NCI-H2171 (cell line): ENCODE results near the gene BLVRB.
A peak's percentile ranks its signal among the peaks of the same experiment; 100 is the strongest.
"Not testable (repeated sequence)": the region's sequence is repeated elsewhere in the genome, so short reads cannot be mapped to it uniquely, and the experiment has no call there.

ENCODE experiments used
- DNase-seq: peaks from one replicate; lab custom pipeline; 2025; lab: John Stamatoyannopoulos, UW

Gene BLVRB

DNA sequence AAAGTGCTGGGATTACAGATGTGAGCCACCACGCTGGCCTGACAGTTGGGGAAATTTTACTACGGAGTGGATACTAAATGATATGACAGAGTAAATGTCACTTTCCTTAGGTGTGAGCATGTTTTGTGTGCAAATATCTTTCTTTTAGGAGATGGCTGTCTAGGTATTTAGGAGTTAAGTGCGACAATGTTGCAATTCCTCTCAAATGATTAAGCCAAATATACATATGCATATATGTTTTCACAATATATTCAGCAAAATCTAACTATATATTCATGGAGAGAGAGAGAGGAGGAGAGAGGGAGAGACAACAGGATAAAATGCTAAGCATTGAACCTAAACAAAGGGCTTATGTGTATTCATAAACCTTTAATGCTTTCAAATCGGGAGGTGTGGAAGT, 16.0 kb downstream of the BLVRB start:
- DNase-seq, result no peak

DNA sequence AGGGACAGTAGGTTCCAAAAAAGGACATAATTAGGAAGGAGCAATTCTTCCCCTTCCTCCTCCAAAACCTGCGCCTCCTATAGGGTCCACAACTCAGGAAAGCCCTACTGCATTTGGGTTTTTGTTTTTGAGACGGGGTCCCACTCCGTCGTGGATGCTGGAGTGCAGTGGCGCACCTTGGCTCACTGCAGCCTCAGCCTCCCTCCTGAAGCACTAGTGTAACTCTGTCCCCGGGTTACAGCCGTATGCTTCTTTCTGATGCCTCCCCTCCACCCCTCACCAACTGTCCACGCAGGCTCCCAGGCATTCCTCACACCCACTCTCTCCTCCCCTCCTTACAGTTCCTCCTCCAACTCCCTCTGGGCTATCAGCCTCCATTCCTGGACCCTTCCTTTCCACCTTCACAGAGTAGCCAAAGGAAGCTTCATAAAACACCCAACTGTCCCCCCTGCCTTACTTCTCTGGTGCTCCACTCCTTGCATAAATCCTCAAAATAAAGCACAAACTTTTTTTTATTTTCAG, 19.2 kb downstream of the BLVRB start:
- DNase-seq, result no peak

DNA sequence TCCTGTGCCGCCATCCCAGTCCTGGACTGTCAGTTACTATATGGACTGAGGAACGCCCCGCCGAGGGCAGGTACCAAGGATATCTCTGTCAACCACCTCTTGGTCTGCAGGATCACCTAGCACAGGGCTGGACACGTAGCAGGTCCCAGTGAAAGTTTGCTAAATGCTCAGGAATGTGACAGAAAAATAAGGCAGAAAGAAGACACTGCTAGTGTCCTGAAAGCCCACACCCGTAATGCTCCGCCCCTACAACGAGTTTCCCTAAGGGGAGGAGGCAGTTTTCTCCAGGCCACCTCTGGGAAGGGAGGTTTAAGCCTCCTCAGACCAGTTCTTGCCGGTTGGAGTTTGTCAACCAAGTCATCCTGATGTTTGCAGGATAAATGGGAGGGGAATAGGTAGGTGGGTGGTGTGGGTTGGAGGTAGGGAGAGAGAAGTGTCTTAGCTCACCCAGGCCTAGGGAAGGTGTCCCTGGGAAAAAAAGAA, 19.7 kb downstream of the BLVRB start:
- no peak for DNase-seq

DNA sequence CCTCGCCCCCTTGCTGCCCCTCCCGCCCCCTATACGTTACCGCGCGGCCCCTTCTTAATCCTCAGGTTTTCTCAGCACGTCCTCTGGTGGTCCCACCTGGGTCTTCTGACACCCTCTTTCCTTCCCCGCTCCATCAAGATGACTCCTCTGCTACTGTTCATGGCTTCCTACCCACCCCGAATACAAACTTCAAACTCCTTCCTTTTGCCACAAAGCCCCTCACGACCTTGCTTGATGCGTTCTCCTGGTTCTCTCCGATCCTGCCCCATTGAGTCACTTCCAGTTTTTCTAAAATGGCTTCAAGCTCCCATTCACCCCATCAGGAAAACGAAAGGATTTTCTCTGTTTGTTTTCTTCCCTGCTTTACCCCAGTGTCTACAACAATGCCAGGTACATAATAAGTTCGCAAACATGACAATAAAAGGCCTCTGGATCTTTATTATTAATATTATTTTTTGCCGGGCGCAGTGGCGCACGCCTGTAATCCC, 20.7 kb downstream of the BLVRB start:
- DNase-seq, result no peak

DNA sequence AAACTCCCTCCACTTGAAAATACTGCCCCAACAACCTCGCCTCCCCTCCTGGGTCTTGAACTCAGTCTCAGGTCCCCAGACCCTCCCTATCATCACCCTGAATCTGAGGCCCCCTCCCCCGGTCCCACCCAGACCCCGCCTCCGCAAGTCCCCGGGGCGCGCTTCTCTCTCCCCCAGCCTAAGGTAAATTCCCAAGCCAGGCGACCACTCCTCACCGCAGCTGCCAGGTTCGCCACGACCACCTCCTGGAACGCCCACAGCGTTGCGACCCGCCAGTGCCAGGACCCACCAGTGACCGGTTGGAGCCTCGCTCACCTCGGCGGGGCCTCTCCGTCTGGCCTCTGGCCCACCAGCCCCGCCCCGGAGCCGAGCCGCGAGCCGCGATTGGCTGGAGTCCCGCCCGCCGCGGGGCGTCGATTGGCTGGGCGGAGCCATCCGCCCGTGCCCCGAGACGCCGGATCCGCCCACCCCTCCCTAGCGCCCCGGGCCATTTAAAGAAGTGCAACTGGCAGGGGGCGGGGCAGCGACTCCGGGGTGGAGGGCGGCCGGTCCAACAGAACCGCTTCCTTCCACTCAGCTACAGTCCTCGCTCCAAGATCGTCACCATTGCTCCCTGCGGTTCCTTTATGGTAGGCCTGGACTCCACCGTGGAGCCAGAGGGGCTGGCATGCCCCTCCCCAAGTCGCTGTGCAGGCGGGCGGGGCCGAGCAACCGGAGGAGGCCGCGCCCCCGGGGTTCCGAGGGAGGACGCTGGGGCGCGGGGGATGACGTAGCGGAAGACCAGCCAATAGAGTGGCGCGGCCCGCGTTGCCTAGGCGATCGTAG, 21.3 kb downstream of the BLVRB start, which contains the start of gene SERTAD3:
Gene SERTAD3 (minus strand): TSS at position 336 of the 825 bp plus-strand sequence. CDS start 2,255 bp downstream, outside the sequence.
- DNase-seq, result peak; percentile 96

DNA sequence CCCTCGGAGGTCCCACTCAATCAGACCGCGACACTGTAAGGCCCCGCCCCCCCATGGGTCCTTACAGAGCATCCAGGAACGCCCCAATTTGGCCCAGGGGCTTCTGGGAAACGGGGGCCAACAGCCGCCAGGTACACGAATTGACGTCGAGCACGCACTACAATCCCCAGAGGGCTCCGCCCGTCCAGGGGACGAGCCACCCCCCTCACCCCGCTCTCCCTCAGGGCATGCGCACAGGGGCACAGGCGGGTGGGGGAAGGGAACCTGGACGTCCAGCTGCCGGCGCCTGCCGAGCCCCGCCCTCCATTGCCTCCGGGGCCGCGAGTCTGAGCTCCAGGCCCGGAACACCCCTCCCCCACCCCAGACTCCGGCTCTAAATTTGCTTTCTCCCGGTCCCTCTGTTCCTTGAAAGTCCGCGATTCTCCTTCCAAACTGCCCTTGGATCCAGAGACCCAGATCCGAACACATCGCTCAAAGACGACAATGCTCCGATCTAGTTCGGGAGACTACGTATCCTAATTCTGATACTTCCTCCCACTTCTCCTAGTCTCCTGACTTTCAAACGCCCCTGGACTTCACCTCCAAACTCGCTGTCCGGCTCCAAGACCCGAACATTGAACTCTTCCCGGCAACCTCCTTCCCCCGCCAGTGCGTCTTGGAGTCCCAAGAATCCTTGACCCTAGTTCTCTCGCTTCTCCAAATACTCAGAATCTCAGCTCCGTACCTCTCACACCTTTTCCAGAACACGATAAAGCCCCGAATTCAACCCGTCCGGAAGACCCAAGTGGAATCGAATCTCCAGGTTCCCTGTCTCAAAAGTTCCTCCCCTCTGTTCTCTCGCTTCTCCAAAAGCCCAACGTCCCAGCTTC, 22.2 kb downstream of the BLVRB start:
- peak; percentile 99 for DNase-seq

DNA sequence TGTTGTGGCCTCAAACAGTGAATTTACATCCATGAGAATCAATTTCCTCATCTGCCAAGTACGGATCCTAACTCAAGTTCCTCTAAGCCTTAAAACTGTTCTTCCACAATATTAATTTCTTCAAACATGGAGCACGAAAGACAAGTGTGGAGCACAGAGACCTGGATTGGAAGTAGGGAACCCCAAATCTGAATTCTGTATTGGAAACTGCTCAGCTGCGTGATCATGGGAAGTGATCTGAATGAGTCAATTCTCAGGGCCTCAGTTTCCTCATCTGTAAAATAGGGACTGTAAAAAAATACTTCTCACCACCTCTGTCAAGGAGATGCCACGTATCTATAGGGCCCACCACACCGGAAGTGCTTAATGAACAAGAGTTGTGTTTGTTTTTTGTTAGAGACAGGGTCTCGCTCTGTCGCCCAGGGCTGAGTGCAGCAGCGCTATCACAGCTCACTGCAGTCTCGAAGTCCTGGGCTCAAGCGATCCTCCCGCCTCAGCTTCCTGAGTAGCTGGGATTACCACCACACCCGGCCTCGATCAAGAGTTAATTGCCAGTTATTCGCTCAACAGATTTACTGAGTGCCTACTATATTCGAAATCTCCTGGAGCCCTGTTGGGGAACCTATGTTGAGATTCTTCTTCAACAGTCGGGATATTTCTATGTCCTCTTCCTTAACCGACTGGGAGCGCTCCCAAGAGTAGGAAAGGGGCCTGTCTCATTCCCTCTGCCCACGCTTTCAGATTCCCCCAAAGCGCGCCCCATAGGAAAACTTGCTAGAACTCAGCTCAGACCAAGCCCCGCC, 23.0 kb downstream of the BLVRB start:
- DNase-seq, result no peak

DNA sequence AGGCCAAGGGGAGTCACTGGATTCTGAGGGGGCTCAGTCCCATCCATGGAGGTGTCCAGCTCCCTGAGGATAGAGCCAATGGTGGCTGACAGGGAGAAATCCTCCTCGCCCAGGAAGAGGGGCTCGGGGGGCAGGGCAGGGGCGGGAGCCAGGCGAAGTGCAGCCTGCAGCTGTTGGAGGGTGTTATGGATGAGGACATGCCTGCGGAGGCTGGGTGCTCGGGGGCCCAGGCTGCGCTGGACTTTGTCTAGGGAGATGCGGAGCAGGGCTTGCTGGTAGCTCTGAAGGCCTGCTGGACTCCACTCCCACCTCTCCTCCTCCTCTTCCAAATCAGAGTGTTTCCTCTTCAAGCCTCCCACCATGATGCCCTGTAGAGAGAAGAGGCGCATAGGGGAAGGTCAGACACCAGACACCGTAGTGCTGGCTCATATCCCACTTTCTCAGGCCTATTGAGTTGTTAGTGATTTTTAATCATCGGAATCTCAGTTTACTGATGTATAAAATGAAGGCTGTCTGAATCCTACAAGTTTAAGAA, 23.8 kb downstream of the BLVRB start:
- no peak for DNase-seq

DNA sequence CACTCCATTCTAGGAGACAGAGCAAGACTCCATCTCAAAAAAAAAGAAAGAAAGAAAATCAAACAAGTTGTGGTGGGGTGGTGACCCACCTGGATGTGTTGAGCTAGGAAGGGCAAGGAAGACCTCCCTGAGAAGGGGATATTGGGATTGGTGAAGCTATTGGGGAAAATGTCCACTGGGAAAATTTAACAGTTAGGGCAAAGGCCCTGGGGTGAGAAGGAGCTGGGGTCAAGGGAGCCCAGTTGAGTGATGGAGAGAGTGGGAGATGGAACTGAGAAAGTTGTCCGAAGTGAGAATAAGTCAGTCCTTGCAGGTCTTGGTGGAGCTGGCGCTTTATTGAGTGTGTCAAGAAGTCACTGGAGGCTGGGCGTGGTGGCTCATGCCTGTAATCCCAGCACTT, 27.3 kb downstream of the BLVRB start:
- no peak for DNase-seq

DNA sequence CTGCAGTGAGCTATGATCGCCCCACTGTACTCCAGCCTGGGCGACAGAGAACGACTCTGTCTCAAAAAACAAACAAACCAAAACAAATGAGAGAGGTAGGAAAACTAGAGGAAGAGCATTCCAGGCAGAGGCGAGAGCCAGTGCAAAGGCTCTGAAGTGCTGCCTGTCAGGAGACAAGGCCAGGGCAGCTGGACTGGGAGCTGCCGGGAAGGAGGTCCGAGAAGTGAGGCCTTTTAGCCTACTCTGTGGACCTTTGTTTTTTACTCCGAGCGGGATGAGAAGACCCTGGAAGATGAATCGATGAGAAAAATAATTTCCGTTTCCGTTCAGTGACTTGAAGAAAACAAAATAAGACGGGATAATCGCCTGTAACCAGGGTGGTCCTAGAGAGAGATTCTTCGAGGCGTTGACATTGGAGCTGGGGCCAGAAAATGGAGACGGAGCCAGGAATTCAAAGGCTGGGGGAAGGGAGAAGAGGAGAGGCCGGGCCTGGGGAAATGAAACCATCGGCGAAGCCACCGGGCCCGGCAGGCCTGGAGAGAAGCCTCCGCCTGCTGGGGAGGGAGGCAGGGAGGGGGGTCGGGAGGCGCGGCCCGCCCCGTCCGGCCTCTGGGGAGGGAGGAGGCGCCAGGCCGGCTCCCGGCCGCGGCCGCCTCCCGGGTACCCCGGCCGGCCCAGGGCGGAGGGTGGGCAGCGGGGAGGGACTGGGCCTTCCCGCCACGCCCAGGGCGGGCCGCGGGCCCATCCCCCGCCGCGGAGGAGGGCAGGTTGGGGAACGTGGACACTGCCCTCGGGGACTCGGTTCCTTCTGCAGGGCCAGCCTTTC, 31.9 kb downstream of the BLVRB start:
- peak; percentile 50 for DNase-seq

DNA sequence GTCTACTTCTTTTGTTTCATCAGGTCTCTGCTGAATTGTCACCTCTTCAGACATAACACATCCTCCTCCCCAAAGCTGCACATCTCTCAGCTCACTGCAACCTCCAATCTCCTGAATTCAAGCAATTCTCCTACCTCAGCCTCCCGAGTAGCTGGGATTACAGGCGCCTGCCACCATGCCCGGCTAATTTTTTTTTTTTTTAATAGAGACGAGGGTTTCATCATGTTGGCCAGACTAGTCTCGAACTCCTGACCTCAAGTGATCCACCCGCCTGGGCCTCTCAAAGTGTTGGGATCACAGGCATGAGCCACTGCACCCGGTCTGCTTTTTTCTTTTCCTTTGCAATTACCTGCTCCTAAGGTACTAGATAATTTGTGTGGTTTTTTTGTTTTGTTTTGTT, 32.8 kb downstream of the BLVRB start:
- not testable (repeated sequence) for DNase-seq

DNA sequence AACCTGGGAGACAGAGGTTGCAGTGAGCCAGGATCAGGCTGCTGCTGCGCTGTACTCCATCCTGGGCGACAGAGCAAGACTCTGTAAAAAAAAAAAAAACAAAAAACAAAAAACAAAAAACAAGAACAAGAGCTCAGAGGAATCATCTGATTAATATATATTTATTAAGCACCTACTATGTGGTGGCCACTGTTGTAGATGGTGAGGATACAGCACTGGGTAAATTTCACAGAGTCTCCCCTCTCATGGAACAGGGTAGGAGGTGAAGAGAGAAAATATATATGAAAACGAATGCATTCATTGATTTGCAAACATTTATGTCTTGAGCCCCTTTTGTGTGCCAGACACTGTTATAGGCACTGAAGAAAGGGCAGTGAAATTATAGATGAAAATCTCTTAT, 33.8 kb downstream of the BLVRB start:
- DNase-seq, result no peak

DNA sequence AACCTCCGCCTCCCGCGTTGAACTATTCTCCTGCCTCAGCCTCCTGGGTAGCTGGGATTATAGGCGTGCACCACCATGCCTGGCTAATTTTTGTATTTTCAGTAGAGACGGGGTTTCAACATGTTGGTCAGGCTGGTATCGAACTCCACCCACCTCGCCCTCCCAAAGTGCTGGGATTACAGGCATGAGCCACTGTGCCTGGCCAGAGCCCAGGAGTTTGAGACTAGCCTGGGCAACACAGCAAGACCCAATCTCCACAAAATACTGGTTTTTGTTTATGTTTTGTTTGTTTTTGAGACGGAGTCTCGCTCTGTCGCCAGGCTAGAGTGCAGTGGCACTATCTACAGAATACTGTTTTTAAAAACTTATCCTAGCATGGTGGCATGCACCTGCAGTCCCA, 35.3 kb downstream of the BLVRB start:
- not testable (repeated sequence) for DNase-seq

DNA sequence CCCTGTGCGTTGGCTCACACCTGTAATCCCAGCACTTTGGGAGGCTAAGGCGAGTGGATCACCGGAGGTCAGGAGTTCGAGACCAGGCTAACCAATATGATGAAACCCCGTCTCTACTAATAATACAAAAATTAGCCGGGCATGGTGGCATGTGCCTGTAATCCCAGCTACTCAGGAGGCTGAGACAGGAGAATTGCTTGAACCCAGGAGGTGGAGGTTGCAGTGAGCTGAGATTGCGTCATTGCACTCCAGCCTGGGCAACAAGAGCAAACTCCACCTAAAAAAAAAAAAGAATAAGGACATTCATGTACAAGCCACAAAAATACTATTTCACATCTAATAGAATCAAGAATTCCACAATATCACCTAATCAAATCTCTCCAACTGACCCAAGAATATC, 37.3 kb downstream of the BLVRB start:
- not testable (repeated sequence) for DNase-seq

DNA sequence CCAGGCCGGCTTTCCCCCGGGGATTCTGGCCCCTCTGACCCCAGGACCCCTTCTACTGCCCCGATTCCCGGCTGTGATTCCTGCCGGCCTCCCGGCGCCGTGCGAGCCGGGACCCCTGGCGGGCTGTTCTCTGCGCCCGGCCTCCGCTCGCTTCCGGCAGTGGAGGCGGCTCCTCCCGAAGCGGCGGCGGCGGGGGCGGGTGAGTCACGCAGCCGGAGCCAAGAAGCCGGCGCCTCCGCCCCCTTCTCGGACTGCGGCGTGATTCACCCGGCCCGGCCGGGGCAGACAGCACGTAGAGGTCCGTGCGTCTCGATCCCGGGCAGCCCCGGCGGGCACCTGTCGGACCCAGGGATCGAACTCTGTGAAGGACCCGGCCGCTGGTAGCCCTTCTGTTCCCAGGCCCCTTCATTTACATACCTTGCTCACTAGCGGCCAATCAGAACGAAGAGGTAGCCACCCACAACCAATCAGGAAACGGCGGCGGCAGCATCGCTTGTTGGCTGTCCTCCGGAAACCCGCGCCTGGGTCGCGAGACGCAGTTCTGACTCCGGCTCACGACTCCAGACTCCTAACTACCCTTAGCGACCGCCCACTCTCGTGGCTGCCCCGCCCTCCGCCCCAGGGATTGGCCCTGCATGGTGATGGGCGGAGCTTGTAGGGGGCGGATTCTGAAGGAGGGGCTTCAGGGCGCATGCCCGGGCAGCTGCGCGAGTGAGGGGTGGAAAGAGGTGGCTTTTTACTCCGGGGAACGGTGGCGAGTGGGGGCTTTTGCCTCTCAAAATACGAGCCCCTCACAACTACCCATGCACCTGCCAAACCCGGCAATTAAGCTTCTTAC, 39.9 kb downstream of the BLVRB start, which contains the start of gene SERTAD1:
Gene SERTAD1 (minus strand): TSS at position 543 of the 838 bp plus-strand sequence. CDS start 2,446 bp downstream, outside the sequence.
- peak; percentile 99 for DNase-seq

DNA sequence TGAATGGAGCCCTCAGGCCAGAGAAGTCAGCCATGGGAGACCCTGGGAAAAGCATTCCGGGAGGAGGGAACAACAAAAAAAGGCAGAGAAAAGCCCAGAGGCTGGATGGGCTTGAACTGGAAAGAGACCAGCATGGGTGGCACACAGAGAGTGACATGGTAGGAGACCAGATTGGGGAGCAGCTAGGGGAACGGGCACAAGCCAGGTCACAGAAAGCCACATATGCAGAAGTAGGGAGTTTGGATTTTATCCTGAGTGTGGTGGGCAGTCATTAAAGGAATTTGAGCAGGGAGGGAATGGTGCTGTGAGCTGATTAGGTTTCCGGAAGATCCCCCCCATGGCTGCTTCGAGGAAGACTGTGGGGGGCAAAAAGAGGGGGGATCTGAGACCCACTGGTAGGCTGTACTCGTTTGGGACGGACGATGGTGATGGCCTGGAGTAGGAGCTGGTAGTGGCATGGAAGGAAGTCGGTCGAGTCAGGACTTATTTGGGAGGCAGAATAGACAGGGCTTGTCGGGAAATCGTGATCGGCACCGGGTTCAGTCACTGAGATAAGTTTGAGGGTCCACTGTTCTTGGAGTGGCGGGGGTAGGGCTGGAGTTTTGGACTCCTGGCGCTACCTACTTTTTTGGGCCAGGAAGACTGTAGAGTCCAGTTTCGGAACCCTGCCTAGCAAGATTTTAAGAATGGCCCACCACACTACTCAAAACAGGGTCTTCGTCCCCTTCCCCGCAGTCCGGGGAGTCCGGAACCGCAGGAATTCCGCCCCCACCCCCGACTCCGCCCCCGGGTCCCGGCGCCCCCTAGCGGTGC, 40.7 kb downstream of the BLVRB start:
- DNase-seq, result no peak

DNA sequence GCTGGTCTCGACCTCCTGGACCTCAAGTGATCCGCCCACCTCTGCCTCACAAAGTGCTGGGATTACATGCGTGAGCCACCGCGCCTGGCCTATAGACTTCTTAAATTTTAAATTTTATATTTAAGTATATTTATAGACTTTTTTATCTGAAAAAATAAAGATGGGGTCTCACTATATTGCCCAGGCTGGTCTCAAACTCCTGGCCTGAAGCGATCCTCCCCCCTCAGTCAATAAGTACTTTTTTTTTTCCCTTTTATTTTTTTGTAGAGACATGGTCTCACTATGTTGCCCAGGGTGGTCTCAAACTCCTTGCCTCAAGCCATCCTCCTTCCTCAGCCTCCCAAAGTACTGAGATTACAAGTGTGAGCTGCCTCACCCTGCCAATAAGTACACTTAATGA, 41.6 kb downstream of the BLVRB start:
- DNase-seq, result no peak
